ENCODE data around the gene WRAP73.

DNA sequence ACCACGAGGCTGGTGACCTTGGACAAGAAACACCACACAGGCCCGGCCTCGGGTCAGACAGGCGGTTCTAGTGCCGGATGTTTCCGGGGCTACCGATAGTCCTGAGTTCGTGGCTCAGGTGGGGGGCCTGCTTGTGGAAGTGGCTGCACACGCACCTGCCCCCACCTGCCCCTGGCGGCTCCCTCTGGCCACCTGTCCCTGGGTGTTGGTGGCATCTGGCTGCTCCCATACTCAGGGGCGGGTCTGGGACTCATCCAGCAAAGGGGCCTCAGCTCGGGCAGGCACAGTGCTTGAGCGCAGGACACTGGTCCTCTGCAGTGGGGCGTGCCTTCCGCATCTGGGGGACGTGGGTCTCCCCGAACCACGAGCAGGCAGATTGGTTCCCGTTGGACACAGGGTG lies 36.0 kb upstream of the WRAP73 start:
- no peak for TF ChIP-seq POLR2A (IDR thresholded peaks at IDR 0.05)
- TF ChIP-seq, protein P1, sequence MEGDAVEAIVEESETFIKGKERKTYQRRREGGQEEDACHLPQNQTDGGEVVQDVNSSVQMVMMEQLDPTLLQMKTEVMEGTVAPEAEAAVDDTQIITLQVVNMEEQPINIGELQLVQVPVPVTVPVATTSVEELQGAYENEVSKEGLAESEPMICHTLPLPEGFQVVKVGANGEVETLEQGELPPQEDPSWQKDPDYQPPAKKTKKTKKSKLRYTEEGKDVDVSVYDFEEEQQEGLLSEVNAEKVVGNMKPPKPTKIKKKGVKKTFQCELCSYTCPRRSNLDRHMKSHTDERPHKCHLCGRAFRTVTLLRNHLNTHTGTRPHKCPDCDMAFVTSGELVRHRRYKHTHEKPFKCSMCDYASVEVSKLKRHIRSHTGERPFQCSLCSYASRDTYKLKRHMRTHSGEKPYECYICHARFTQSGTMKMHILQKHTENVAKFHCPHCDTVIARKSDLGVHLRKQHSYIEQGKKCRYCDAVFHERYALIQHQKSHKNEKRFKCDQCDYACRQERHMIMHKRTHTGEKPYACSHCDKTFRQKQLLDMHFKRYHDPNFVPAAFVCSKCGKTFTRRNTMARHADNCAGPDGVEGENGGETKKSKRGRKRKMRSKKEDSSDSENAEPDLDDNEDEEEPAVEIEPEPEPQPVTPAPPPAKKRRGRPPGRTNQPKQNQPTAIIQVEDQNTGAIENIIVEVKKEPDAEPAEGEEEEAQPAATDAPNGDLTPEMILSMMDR (IDR thresholded peaks at IDR 0.05): no peak
